GM23248 (cell line): ENCODE measurements around the gene ASB1. TPM values are rescaled to one million over a fixed set of nuclear protein-coding genes. Genes with fewer than 3 reads are reported as not detected.

Source experiments
- DNase-seq: peaks from one replicate; pipeline ENCODE4 v3.0.0-alpha.2; 2015
- H2AFZ ChIP-seq: fragments of 200-600 bp; sonication (generic); 2 replicates; pipeline ENCODE4 v1.6.1; 2016; ENCODE audit warnings: antibody characterized with exemption
- H3F3A ChIP-seq: fragments of 200-600 bp; sonication (generic); 2 replicates; pipeline ENCODE4 v1.6.1; 2016; ENCODE audit warnings: mild to moderate bottlenecking, antibody characterized with exemption, mixed run types; ENCODE audit not compliant: insufficient read depth
- H3K27ac ChIP-seq: fragments of 200-600 bp; sonication (generic); 2 replicates; pipeline ENCODE4 v1.5.1; 2016; ENCODE audit warnings: mild to moderate bottlenecking
- H3K27me3 ChIP-seq: fragments of 200-600 bp; sonication (generic); replicated peaks from 2 replicates; pipeline ENCODE4 v1.6.1; 2016; ENCODE audit warnings: mild to moderate bottlenecking; ENCODE audit not compliant: insufficient read depth
- H3K36me3 ChIP-seq: fragments of 200-600 bp; sonication (generic); 2 replicates; pipeline ENCODE4 v1.6.1; 2016; ENCODE audit warnings: low read depth, mild to moderate bottlenecking
- H3K4me1 ChIP-seq: fragments of 200-600 bp; sonication (generic); 2 replicates; pipeline ENCODE4 v1.6.1; 2016; ENCODE audit warnings: mild to moderate bottlenecking; ENCODE audit not compliant: insufficient read depth
- H3K4me2 ChIP-seq: fragments of 200-600 bp; sonication (generic); one replicate; pipeline ENCODE4 v1.6.1; 2016; ENCODE audit warnings: mild to moderate bottlenecking; ENCODE audit not compliant: unreplicated experiment
- H3K4me3 ChIP-seq: fragments of 200-600 bp; sonication (generic); 2 replicates; pipeline ENCODE4 v1.5.1; 2016; ENCODE audit warnings: mild to moderate bottlenecking
- H3K79me2 ChIP-seq: fragments of 200-600 bp; sonication (generic); 2 replicates; pipeline ENCODE4 v1.6.1; 2016; ENCODE audit warnings: mild to moderate bottlenecking; ENCODE audit not compliant: insufficient read depth
- H3K9ac ChIP-seq: fragments of 200-600 bp; sonication (generic); 2 replicates; pipeline ENCODE4 v1.6.1; 2016; ENCODE audit warnings: mild to moderate bottlenecking
- H3K9me2 ChIP-seq: fragments of 200-600 bp; sonication (generic); 2 replicates; pipeline ENCODE4 v1.6.1; 2016; ENCODE audit warnings: mixed run types, mild to moderate bottlenecking, moderate library complexity; ENCODE audit not compliant: insufficient read depth
- H3K9me3 ChIP-seq: fragments of 200-600 bp; sonication (generic); one replicate; pipeline ENCODE4 v1.6.1; 2017; ENCODE audit warnings: low read depth
- H4K20me1 ChIP-seq: fragments of 200-600 bp; sonication (generic); 2 replicates; pipeline ENCODE4 v1.6.0; 2016; ENCODE audit not compliant: insufficient read depth
- EZH2 ChIP-seq: fragments of 200-600 bp; sonication (generic); IDR thresholded peaks from 2 replicates; pipeline ENCODE4 v1.6.1; 2018; ENCODE audit warnings: antibody characterized with exemption, mild to moderate bottlenecking; ENCODE audit not compliant: insufficient read depth, poor library complexity, severe bottlenecking
- EZH2phosphoT487 ChIP-seq: fragments of 200-600 bp; sonication (generic); IDR thresholded peaks from 2 replicates; pipeline ENCODE4 v1.6.1; 2018; ENCODE audit warnings: antibody characterized with exemption, moderate library complexity, mild to moderate bottlenecking, low read depth; ENCODE audit not compliant: insufficient read depth
- WGBS, 2 experiments: methylation state at CpG; one replicate each; pipeline ENCODE4 v1.1.6; 2015 to 2017; ENCODE audit warnings: low lambda C conversion rate in 2 of 2, low coverage in 1 of 2; ENCODE audit errors: missing lambda C conversion rate in 2 of 2; 5-methylcytosine and 5-hydroxymethylcytosine counted together
- in situ Hi-C: fragments of 300-500 bp; cut with MboI; formaldehyde crosslinking; loops from 2 replicates; pipeline ENCODE4 v1.15.0; 2020
- polyA plus RNA-seq: library from polyadenylated mRNA; unstranded; fragments of >200 nt; fragmentation: Nextera tagmentation; extraction: Ambion mirVana; gene quantifications from 2 replicates; pipeline ENCODE4 v1.2.1, GENCODE V29; 2016
- total RNA-seq: library from RNA; depleted of rRNA; stranded (reverse); fragments of >200 nt; shearing (Covaris generic); gene quantifications from 2 replicates; pipeline ENCODE4 v1.2.3, GENCODE V29; 2014

The ASB1 gene
- total and polyA plus RNA-seq, 2 experiments from 2014 or later = 35.3 to 35.5 TPM

- Histone ChIP-seq H3F3A (no peaks in the 10 kb centered on the region), H3K27ac (no peak overlapping the region), H3K27me3 (no peaks in the 10 kb centered on the region), H3K9ac (no peak overlapping the region), H3K4me2 (no peak overlapping the region), H2AFZ (no peak overlapping the region), H3K9me3 (no peaks in the 10 kb centered on the region), H3K36me3 (no peaks in the 10 kb centered on the region), H3K4me1 (no peaks in the 10 kb centered on the region), H4K20me1 (no peaks in the 10 kb centered on the region), H3K4me3 (no peak overlapping the region), H3K9me2 (no peaks in the 10 kb centered on the region), H3K79me2 (no peaks in the 10 kb centered on the region)
- DNase-seq = no peak
- in situ Hi-C loops = no loop called here
- WGBS, 2 experiments = 97 to 98% methylated on average over 11 of the region's 11 CpGs
- no peak for TF ChIP-seq EZH2phosphoT487
Measured at GRCh38 chr2:238407566-238407965, 19.2 kb upstream of the ASB1 start.

DNA sequence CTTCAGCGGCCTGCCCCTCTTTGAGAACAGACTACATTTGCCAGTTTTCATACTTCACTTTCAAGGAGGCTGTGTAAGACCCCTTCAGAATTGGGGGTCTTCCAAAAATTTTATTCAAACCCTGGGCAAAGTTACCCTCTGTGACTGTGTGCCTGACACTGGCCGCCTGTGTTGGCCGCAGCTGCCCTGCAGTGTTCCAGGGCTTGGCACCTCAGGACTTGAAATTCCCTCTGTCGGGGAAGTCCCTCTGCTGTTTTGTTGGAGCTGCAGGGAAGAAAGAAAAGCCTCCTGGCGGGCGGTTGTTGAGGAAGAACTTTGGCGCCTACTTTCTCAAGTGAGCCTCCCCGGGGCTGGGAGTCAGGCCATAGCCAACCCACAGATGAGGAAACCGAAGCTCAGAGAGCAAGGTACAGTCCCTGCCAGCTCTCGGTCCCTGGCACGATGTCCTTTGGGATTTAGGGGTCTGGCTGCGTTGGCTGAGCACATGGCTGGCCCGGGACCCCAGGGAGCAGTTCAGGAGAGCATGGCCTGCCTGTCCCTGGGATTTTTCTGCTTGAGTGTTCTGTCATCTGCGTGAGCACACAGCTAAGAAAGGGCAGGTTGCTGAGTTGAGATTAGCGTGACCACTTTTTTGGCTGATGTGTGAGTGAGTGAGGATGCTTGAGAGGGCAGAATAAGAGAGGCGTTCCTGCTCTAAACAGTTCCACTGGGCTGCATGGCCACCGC lies 17.9 kb upstream of the ASB1 start:
- 91 to 92% methylated on average over 17 of the region's 17 CpGs for WGBS, 2 experiments
- no peaks in the 10 kb centered on the region for H3K9me3 ChIP-seq
- H3K9ac ChIP-seq = no peak overlapping the region
- DNase-seq = no peak
- no peak overlapping the region for H3K4me3 ChIP-seq
- H3F3A ChIP-seq = no peaks in the 10 kb centered on the region
- H2AFZ ChIP-seq = no peak overlapping the region
- H3K4me1 ChIP-seq = no peaks in the 10 kb centered on the region
- no peak overlapping the region for H3K27ac ChIP-seq
- TF ChIP-seq EZH2 (no peak), EZH2phosphoT487 (no peak)
- H4K20me1 ChIP-seq = no peaks in the 10 kb centered on the region
- no peak overlapping the region for H3K4me2 ChIP-seq
- H3K27me3 ChIP-seq = no peaks in the 10 kb centered on the region
- no peaks in the 10 kb centered on the region for H3K36me3 ChIP-seq
- no peaks in the 10 kb centered on the region for H3K79me2 ChIP-seq
- H3K9me2 ChIP-seq = no peaks in the 10 kb centered on the region
- in situ Hi-C loops = no loop called here

DNA sequence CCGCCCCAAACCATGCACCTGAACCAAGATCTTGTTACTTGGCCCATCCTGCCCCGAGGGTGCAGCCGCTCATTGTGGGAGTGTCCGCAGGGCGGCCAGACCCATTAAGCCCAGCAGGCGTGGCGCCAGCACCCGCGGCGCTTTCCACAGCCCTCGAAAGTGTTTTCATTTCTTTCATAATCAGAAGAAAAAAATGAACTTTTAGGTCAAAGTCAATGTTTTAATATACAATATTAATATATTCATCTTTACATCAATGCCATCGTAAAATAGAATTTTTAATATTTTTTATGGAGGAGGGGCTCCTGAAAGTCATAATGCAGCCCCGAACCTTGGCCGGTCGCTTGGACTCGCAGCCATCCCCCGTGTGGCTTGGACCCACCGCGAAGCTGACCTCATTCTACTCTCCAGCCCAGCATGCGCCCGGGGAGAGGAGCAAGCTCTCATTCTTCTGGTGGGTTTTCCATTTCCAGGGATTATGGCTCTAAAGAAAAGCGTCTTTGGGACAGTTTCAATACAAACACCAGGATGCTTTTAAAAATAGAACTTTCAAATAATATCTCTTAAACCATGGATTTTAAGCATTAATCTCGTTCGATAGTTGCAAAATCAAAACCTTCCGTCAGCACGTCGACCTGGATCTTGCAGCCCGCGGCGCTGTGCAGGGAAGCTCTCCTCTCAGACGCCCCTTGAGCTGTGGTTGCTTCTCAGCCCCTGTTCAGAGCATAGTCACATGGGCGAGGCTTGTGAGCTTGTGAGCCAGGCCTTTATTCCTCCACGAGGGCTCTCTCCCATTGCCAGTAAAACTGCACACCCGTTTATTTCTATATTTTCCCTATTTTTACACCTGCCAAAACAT lies 17.2 kb upstream of the ASB1 start:
- no peak overlapping the region for H3K9ac ChIP-seq
- H3K36me3 ChIP-seq = no peaks in the 10 kb centered on the region
- in situ Hi-C loops = no loop called here
- no peaks in the 10 kb centered on the region for H3K4me1 ChIP-seq
- no peaks in the 10 kb centered on the region for H3K9me3 ChIP-seq
- H3K27ac ChIP-seq = no peak overlapping the region
- no peaks in the 10 kb centered on the region for H3K9me2 ChIP-seq
- H3K4me2 ChIP-seq = no peak overlapping the region
- H4K20me1 ChIP-seq = no peaks in the 10 kb centered on the region
- H3K4me3 ChIP-seq = no peak overlapping the region
- H2AFZ ChIP-seq = no peak overlapping the region
- H3F3A ChIP-seq = no peaks in the 10 kb centered on the region
- no peaks in the 10 kb centered on the region for H3K79me2 ChIP-seq
- TF ChIP-seq EZH2 (no peak), EZH2phosphoT487 (no peak)
- no peak for DNase-seq
- 94 to 95% methylated on average over 34 of the region's 34 CpGs for WGBS, 2 experiments
- H3K27me3 ChIP-seq = no peaks in the 10 kb centered on the region

DNA sequence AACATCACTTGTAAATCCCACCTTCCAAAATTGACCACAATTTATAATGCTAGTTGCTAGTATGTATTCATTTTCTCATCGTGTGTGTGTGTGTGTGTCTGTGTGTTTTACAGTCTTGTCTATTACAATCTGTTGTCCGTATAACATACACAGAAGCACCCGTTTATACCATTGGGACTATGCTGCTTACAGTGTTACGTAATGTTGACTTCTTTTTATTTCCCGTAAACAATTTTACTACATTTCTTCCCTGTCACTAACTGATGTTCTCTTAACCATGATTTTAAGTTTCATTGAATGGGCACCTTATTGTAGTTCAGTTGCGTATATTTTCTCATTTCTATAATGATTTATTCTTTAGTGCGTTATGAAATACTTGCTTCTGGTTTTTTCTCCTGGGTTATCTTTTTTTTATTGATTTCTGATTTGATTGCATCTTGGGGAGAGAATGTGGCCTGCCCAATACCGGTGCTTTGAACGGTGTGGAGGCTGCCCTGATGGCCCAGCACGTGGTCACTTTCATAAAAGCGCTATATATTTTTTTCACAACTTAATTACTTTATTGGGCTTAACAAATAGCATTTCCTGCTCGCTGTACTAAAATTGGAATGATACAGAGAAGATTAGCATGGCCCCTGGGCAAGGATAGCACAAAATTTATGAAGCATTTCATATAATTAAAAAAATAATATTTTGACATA lies 14.5 kb upstream of the ASB1 start:
- 91% methylated on average over 12 of the region's 12 CpGs for WGBS, 2 experiments
- in situ Hi-C loops = no loop called here
- Histone ChIP-seq H3F3A (no peaks in the 10 kb centered on the region), H3K4me2 (no peak overlapping the region), H3K9me3 (no peaks in the 10 kb centered on the region), H3K79me2 (no peaks in the 10 kb centered on the region), H2AFZ (no peak overlapping the region), H4K20me1 (no peaks in the 10 kb centered on the region), H3K9me2 (no peaks in the 10 kb centered on the region), H3K4me3 (no peak overlapping the region), H3K4me1 (no peaks in the 10 kb centered on the region), H3K27ac (no peak overlapping the region), H3K9ac (no peak overlapping the region), H3K27me3 (no peaks in the 10 kb centered on the region), H3K36me3 (no peaks in the 10 kb centered on the region)
- no peak for TF ChIP-seq EZH2
- TF ChIP-seq EZH2phosphoT487 = no peak
- DNase-seq = no peak
